Activated CD8-positive, alpha-beta memory T cell treated with anti-CD3 and anti-CD28 coated beads, Interleukin-2, amount 50 U/mL, for 24 hours (primary cell): ENCODE measurements around the gene FAM13A.

ENCODE experiments used
- DNase-seq: peaks from one replicate; pipeline ENCODE4 v3.0.0-alpha.2; 2020; ENCODE audit errors: extremely low read depth

Gene FAM13A

DNA sequence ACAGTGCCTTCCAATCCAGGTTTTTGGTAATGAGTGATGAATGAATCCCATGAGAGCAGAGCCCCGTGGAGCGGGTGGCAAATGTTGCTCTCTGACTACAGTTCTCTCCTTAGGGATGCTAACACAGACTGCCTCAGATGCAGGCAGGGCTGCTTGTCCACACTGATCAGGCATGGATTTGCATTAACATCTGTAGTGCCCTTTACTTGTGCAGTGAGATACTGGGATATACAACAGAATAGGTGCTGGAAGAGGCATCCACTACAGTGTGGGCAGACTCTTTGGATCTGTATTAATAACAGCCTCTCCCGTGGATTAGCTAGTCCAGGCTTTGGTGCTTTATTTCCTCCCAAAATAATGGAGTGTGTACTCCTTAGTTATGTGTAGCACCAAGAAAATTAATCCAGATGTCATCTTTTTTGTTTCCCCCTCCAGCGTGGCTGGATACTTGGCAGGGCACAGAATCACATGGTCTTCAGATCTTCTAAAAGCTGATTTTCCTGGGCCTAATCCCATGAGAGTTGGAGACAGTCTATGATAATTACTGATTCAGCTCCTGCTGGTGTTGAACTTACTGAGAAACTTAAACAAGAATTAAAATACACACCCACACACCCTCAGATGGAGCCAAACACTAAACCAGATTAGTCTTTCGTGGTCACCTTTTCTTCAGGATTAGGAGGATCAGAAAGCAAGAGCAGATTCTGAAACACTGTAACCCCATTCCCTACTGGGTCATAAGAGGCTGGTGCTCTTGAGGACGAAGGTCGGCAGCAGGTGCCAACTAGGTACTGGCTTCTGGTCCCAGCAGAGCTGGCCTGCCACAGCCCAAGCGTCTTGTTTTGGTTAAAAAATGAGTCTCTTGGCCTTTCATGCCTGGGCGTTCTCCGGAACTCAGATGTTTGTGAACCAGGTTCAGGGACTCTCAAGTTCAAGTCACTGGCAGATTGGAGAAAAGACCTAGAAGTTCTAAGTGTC lies 336.2 kb downstream of the FAM13A start:
- DNase-seq, result no peak

- DNase-seq, result no peak
Observed at GRCh38 chr4:88719381-88719780, 337.6 kb downstream of the FAM13A start.

DNA sequence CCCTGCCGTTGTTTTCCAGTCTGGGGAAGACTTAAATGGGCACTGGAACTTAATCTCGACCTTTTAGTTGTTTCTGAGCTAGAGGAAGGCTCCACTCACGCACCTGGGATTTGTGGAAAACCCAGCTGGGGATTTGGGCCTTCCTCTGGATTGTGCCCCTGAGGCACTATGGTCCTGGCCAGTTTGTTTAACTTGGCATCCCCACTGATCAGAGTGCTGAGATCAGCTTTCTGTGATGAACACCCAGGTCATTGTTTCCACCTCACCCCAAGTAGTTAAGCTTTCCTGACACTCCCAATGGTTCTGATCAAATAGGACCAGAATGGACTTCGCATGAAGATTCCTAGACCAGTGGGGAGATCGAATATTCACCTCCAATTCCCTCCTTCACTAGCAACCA lies 338.9 kb downstream of the FAM13A start:
- no peak for DNase-seq

GRCh38 chr4:88713782-88714181 lies 343.2 kb downstream of the FAM13A start:
- DNase-seq, result no peak

DNA sequence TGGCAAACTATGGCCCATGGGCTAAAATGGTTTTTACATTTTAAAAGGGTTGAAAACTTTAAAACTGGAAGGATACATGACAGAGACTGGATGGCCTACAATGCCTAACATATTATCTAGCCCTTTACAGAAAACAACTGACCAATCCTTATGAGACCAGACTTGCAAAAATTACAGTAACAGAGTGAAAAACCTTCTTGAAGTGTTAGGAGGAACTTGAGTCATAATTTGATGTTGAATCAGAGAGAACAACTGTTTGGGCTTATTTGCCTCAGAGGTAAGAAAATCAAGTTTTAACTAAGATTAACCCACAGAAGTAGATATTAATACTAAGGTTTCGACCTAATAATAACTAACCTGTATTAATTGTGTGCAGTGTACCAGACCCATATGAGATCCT lies 347.0 kb downstream of the FAM13A start:
- no peak for DNase-seq

DNA sequence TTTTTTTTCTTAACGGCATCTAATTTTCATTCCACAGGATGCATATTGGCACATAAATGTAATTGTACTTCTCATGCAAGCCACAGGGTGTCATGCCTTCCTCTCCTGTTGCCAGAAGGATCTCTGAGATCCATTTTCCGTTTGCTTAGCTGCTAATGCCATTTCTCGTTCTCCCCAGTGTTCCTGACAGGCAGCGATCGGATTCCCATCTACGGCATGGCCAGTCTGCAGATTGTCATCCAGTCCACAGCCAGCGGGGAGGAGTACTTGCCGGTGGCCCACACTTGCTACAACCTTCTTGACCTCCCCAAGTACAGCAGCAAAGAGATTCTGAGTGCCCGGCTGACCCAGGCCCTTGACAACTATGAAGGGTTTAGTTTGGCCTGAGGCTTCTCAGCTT lies 350.4 kb downstream of the FAM13A start:
- no peak for DNase-seq

GRCh38 chr4:88705805-88706492 lies 351.0 kb downstream of the FAM13A start:
- DNase-seq, result no peak

GRCh38 chr4:88705223-88705622 lies 351.8 kb downstream of the FAM13A start:
- no peak for DNase-seq

- DNase-seq, result no peak
Observed at GRCh38 chr4:88702782-88703181, 354.2 kb downstream of the FAM13A start.

- DNase-seq, result no peak
Observed at GRCh38 chr4:88698519-88698918, 358.5 kb downstream of the FAM13A start.

DNA sequence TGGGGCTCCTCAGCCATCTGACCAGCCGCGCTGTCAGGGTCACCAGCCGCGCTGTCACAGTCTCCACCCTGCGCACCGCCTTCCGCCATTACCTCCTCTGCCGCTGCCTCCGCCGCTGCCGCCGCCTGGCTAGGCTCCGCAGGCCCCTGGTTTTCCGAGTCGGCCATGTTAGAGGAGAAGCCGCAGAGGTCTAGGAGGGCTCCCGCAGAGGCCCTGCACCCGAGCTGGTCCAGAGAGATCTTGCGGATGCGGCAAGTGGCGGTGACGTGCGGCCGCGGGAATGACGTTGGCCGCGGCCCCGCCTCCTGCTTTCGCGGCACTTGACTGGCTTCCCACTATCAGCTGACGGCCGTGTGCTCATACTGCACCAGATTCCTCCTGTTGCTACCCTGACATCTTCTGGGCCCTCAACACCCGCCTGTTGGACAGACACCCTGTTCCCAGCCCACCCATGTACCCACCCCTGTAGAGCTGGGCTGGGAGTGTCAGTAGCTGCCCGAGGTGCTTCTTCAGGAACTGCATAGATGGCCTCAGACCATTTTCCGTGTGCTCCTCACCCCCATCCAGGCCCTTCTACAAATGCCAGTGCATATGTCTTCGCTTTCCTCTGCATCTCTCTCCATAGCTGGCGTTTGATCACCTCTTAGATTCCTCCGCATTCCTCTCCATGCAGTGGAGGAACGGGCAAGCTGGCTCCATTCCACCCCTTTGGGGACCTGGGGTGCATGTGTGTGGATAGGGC lies 359.2 kb downstream of the FAM13A start, which contains the start of gene NAP1L5:
Gene NAP1L5, minus strand, starts transcription at position 242 of the 742 bp plus-strand sequence. Its CDS starts 75 bp downstream, at position 167.
- peak; percentile 17 for DNase-seq

DNA sequence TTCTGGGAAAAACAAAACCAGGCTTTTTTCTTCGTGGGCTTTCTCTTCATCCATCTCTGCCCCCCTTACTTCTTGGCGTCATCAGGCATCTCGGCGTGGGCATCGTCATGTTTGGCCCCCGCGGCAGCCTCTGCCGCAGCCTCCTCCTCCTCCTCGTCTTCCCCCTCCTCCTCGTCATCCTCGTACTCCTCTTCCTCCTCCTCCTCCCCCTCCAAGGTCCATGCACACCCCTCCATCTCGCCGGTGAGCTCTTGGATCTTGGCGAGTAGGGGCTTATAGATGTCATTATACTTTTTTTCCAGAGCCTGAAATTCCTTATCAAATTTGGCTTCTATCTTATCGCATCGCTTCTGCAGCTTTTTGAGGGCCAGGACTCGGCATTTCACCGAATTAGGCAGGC lies 359.8 kb downstream of the FAM13A start:
- no peak for DNase-seq

DNA sequence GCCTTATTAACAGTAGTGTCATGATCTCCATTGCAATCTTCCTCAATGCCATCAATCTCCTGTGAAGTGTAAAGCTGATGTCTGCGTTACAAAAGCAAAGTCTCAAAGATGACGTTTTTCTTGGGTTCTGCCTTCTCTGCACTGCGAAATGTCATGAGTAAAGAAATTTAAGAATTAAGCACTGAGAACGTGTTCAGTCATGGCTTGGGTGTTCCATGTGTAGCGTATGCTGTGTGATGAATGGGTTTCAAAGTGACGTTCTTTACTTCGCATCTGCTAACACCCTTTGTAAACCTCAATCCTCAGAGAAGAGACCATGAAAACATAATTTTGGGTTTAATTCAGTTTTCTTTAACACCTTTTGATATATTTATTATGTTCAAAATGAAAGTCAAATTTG lies 360.4 kb downstream of the FAM13A start:
- DNase-seq, result no peak

DNA sequence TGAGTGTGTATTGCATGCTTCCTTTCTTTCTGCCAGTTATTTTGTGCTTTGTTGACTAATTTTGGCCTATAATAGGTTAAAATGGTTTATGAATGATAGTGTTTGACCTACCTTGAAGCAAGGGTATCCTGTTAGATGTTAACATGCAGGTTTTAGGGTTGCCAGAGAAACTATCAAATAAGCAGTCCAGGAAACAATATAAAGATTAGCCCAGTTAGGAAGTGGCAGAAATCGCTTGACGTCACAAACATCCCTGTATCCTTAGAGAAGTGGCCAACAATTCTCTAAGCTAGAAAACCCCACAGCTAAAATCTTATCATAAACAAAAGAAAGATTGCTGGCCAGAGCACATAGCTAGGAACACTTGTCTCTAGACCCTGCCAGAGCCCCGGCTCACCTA lies 363.2 kb downstream of the FAM13A start:
- DNase-seq, result no peak

- no peak for DNase-seq
Observed at GRCh38 chr4:88690355-88690754, 366.6 kb downstream of the FAM13A start.

GRCh38 chr4:88681209-88681608 lies 375.8 kb downstream of the FAM13A start:
- no peak for DNase-seq
